GM18498 (cell line): ENCODE measurements around the gene YOD1.

Experiments used
- ATAC-seq: cut with Tn5 transposase; IDR thresholded peaks from one replicate; pipeline ENCODE4 v1.9.1; 2021; ENCODE audit warnings: mild to moderate bottlenecking, moderate library complexity; ENCODE audit not compliant: unreplicated experiment

The YOD1 gene

DNA sequence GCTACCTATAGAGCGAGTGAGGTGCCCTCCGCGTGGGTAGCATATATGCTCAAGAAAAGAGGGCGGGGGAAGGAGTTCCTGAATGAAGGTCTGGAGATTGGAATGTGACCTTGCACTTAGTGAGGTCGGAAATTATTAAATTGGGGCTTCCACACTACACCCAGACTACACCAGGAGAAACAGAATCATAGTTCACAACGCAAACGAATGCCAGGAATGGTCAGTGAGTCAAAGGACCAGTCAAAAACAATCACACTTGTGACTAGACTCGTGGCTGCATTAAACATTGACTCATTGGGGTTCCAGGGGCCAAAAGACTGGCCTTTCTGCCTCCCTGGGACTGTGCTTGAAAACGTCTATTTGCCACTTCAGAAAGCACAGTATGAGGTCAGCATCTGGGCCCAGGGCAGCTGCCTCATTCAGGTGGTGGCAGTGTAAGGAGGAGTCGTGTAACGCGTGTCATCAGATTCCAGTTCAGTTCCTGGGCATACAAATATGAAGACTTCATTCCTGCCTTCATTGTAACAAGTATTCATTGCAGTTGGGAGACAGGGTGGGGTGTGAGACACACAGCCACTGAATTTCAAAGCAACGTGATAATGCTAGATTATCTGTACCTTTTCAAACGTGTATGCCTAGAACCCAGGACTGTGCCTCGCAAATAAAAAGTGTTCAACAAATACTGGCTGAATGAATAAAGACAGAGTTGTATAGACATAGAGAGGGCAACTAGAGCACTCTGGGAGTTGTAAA is at the start of gene YOD1:
TSS of gene YOD1 (minus strand) at position 18 of the 753 bp plus-strand sequence. CDS start 178 bp downstream, outside the sequence.
- no peak for ATAC-seq

DNA sequence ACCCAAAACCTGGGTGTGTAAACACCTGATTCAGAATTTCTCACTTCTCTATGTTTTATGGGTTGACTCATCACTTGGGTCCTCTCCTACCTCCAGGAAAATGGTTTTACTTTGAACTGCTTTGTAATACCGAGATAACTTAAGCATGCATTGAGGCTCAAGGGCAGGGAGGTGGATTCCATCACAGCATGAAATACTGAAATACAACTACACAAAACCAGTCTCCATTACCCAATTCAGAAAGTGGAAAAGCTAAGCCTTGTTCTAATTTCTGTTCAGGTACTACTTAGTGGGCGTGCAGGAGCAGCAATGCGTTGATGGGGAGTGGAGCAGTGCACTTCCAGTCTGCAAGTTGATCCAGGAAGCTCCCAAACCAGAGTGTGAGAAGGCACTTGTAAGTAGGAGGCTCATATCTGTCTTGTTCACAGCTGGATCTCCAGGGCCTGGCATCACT is 46.9 kb upstream of the YOD1 start:
- peak; percentile 62 for ATAC-seq

DNA sequence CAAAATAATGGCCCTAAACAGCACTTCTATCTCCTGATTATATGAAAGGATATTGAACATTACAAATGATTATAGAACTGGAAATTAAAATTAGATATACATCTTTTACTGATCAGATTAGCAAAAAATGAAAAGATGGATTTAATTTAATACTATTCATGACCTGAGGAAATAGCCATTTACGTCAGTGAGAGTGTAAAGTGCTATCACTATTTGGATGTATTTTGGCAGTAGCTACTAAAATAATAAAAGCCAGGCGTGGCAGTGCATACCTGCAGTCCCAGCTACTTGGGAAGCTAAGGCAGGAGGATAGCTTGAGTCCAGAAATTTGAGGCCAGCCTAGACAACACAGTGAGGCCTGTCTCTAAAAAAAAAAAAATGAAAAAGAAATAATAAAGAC is 42.9 kb upstream of the YOD1 start:
- no peak for ATAC-seq

DNA sequence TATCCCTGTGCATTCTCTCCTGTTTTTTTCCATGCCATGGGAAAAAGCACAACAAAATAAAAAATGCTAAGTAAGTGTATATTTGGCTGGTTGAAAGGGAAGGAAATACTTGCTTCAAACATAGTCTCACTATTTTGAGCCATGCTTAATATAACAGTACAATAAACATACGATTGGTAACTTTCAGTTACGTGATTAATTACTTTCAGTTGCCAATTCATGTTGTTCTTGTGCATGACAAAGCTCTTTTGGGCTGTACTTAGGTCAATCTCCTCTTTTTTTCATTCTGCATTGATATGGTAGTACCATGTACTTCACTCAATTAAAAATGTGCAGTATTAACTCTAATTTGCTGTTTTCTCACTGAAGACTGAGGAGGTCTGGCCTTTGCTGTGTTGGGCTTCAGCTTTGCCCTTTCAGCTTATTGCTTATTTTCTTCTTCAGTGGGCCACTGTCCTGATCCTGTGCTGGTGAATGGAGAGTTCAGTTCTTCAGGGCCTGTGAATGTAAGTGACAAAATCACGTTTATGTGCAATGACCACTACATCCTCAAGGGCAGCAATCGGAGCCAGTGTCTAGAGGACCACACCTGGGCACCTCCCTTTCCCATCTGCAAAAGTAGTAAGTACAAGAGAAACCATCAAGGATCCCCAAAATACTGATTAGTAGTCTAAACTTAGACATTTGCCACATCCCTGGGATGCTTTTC is 40.3 kb upstream of the YOD1 start:
- no peak for ATAC-seq

DNA sequence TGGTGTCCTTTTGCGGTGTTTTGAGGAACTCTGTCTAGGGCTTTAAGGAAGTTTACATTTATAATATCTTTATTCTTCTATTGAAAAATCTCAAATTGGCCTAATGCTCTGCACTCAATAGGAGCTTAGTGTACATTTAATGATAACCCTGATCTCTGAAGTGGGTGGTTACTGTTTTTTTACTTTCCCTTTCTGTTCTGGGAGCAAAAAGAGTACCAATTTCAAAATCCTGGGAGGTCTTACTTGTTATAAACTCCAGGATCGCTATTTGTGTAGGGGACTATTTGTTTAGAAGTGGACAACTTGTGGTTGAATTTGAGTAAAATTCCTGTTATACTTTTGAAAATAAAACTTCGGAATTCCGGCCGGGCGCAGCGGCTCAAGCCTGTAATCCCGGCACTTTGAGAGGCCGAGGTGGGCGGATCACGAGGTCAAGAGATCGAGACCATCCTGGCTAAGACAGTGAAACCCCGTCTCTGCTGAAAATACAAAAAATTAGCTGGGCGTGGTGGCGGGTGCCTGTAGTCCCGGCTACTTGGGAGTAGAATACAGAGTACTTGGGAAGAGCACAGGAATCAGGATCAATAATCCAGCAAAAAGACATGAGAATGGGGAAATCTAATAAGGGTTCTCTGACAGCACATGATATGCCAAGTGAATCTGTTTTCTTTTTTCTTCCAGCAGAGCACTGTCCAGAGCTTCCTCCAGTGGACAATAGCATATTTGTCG is 38.8 kb upstream of the YOD1 start:
- ATAC-seq, result no peak

DNA sequence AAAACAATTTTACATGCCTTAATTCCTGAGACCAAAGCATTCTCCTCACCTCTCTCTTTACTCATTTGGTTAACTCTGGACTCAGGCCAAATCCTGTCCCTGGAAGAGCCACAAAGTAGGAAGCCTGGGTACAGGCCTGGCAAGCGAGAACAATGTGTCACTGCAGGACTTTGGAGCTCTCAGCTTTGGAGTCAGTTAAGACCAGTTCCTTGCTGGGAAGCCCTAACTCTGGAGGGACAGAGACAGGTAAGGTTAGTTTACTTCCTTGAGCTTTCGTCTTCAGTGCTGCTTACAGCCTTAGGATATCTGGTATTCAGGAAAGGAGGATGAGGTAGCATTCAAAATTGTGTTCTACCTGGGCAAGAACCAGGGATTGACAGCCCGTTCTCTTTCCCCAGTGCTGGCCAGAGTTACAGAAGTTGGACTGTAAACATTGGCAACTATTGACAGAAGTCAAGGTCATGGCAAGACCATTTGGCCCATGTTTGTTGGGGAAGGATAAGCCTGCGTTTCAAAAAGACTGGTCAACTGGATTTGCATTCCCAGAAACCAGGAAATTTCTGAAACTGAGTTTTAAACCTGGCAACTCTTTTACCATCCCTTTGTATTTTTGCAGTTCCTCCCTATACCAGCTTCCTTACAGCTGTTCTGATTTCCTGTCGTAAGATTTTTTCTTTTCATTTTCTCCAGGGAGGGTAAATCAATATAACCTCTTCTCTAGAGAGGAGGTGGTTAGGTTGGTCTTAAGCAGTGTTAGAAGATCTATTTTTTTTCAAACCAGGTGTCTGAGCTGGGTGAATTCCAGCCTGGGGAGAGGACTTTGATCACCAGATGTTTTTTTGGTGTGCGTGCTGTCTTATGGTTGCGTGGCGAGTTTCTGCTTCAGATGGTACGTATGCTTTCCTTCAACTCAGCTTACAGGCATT is 38.0 kb upstream of the YOD1 start, which contains the start of gene C4BPB:
TSS of gene C4BPB (plus strand) at position 160 of the 926 bp plus-strand sequence. CDS start at position 832, 672 bp downstream.
- ATAC-seq, result no peak

DNA sequence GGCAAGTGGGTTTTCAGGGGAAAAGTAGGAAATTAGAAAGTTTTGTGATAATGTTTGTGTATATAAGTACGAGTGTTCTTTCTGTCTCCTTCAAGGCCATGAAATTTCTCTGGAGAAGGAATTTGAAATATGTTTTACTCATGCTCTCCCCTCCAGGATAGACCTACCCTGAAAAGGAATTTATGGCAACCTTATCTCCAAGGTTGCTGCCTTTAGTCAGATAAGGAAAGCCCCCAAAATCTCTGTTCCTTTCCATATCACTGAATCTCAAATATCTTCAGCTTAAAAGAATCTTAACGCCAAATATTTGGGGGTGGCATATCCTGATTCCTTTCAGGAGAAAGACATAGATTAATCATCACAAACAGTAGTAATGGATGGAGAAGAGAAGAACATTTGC is 37.2 kb upstream of the YOD1 start:
- no peak for ATAC-seq

DNA sequence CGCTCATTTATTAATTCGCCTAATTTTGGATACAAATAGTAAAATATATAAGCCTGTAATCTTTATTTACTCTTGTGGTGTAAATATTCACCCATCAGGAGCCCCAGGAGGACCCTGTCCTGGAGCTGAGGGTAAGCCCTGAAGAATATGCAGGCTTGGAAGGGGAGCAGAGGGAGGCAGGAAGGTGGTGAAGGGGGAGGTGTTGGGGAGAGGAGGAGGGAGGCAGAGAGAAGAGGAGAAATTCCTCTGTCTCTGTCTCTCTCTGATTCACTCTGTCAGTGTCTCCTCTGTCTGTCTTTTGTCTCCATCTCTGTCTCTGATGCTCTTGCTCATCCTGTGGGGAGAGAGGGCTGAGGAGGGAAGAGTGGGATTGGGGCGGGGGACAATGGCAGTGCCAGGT is 34.9 kb upstream of the YOD1 start:
- no peak for ATAC-seq

DNA sequence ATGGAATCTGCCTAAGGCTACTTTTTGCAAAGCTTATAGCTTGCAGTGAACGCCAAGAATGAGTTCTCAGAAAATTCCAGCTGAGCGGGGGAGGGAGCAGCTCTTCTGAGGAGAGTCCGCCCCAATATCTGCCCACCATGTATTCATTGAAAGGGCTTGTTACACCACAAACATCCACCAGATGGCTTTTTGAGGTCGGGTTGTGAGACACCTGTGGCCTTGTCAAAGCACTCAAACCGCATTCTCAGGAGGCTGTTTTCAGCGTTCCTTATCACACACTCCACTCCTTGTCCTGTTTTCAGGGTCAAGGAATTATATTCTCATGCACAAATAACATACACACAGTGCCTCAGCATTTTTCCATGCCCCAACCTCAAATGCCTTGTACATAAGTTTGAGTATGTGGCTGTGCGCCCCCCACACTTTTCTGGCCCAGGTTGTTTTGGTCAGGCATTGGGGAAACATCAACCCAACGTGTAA is 33.7 kb upstream of the YOD1 start:
- peak; percentile 80 for ATAC-seq

DNA sequence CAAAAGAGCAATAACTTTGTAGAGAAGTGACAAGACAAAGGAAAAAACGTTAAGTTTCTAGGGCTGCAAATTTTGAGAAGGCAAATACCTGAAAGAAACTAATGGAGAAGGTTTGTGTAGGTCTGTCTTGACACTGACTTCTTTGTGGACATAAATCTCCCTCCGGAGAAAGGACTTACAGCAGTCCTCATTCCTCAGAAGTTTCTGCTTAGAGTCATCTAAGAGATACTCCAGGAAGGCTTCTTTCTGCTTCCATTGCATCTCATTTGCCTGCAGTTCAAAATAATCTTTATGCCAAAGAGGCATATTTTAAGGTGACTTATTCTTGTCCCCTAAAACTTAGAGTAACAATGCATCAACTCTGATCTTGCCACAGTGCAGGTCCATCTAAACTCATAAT is 33.2 kb upstream of the YOD1 start:
- no peak for ATAC-seq

DNA sequence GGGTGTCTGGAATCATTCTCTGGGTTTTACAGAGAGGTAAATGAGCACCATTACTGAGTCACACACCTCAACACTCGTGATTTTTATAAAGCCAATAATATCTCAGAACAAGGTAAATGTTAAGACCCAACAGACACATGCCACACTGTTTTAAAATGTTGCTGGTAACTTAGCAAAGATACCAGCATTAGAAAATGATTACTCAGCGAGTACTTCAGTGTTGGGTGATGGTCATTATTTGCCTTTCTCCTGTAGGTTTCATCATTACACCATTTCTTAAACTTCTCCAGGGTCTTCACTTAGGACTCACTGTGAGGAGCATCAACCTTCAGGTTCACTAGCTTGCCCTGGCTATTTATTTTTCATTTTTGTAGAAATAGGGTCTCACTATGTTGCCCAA is 30.8 kb upstream of the YOD1 start:
- no peak for ATAC-seq

DNA sequence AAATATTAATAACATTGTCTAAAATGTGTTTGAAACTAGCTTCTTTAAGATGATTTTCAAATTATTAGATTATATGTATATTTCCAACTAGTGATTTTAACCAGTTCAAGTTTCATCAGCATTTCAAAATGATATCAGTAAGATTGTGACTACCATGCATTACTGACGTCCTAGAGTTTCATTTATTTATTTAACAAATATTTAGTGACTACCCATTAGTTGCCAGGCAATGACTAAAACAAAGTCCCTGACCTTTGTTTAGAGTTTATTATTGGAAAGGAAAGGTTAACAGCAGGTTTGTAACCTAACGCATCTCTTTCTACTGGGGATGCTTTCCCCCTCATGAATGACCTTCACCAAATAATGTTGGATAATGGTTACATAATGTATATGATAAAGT is 30.1 kb upstream of the YOD1 start:
- no peak for ATAC-seq

DNA sequence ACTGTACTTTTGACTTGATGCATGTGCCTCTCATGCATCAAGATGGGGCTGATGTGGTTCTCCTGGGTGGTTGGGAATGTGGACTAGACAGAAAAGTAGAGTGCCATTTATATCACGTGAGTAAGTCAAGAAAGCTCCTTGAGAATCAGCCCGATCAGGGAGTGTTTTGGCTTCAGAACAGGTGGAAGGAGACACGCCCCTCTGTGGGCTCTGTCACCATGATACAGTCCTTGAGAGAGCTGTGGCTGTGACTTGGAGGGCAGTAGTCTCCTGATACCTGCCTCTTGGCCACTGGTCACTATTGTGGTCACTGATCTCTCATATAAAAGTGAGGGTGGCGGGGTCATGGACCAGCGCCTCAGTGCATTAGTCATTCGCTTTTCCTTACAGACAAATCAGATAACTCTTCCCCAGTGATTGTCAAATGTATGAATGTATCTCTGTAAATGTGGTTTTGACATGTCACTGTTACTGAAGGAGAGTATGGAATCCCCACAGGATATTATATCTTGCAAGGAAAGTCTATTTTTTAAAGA is 28.8 kb upstream of the YOD1 start:
- no peak for ATAC-seq

DNA sequence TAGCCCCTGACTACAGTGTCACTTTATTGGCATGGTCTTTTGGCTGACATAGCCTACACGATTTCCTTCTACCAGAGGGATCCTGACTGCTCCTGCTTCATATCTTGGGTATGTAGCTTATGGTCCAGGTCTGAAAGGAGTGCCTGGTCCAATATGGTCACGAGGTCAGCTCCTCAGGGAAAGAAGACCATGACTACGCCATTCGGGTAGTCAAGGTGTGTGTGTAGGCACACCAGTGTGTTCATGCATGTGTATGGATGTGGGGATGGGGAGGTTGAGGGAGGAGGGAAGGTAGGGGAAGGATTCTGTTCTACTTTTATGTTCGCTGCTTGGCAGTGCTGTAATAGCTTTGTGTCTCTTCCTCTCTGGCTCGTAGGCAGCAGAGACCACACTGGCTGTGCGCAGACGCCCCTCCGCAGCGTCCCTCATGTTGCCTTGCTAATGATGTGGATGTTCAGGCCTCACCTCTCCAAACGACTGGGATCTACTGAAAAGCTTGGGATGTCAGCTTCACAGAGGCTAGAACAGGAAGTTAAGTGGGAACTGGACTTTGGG is 27.6 kb upstream of the YOD1 start:
- no peak for ATAC-seq

DNA sequence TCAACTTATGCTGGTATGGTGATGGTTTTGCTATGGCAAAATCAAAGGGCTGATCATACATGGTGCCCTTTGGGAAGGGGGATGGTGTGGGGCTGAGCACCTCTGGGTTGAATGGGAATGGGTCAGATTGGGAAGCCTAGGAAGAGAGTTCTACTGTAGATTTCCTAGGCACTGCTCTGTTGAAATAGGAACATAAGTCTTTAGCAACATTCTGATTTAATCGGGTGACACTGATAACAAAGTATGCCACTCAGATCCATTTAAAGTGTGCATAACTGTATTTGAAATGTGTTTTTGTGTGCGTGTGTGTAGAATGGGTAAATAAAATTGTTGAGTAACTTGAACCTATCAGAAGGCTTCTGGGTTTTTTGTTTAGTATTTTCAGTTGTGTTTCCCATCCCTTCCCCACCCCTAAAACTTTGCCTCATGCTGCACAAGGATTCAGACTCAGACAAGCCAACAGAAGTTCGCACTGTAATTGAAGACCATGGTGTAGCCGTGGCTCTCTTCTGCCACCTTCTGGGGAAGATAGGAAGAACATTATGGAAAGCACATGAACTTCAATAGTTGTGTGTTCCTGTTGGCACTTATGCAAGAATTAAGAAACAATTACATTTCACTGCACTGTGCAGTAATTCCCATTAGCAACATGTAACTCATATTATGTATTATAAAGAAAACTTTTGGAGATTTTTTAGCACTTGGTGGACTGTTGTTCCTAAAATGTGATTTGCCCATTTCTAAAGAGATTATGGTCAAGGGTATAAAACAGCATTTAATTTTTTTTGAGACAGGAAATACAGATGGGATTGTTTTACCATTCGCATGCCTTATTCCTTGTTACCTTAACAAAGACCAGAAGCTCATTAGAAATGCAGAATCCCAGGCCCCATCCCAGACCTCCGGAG is 26.7 kb upstream of the YOD1 start:
- no peak for ATAC-seq

DNA sequence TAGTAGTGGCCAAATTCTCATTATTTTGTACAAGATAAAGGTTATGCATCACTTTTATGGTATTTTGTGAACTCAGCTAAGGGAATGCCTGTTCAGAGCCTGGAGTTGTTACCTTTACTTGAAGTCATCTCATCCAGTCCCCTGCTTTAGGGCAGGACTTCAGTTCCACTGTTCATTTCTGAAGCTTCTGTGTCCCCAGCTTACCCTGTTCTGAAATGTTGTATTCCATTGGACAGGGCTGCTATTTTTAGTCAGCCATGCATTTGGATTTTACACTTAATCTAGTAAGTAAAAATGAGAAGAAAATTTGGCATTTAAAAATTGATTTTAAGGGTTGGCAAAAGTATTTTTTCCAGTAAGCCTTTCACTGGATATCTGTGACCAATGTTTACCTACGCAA is 26.0 kb upstream of the YOD1 start:
- ATAC-seq, result no peak

DNA sequence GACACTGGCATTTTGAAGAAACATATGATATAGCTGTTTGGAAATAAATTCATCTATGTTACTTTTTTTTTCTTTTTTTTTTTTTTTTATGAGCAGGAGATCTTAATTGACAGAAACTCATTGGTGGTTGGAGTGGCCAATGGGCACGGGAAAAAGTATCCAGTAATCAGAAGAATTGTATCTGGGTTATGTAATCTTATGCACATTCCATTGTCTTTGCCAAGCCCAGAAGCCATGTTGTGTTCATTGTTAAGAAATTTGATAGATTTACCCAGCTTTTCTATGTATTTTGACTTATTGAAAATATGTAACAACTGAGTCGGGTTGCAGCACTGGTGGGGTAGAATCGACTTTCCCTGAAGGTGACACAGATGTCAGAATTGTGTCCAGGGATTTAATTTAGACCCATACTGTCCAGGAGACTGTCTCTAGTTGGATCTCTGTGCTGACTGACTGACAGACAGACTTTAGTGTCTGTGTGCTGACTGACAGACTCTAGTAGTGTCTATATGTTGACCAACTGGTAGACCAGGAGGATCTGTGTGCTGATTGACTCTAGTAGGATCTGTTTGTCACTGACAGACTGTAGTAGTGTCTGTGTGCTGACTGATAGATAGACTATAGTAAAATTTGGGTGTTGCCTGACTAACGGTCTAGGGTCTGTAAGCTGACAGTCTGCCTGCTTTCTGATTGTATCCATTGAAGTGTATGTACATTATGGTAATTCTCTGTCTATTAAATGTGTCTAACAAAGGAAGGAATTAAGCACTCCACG is 25.4 kb upstream of the YOD1 start:
- no peak for ATAC-seq
